ENCODE results near the gene CRKL.

The CRKL gene

DNA sequence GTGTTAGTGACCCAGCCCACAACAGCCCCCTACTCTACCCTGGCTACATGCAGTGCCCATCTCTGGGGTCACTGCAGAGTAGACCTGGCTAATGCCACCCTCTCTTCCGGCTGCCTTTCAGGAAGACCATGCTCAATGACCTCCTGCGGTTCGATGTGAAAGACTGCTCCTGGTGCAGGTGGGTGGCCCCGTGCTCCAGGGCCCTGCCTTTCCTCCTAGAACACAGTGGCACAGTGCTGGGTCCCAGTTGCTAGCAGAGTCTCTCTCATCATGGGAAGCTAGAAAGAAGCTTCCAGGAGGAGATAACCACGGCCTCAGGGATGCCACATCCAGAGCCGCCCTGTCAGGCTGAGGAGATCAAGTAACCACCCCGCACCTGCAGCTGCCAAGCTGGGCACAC is 68.5 kb downstream of the CRKL start:
- DNase-seq = no peak

DNA sequence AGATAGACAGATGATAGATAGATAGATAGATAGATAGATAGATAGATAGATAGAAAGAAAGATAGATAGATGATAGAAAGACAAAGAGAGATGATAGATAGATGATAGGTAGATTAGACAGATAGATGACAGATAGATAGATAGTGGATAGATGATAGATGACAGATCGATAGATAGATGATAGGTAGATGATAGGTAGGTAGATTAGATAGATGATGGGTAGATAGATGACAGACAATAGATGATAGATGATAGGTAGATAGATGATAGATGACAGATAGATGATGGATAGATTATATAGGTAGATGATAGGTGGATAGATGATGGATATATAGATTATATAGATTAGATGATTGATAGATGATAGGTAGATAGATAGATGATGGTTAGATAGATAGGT is 69.2 kb downstream of the CRKL start:
- no peak for DNase-seq

DNA sequence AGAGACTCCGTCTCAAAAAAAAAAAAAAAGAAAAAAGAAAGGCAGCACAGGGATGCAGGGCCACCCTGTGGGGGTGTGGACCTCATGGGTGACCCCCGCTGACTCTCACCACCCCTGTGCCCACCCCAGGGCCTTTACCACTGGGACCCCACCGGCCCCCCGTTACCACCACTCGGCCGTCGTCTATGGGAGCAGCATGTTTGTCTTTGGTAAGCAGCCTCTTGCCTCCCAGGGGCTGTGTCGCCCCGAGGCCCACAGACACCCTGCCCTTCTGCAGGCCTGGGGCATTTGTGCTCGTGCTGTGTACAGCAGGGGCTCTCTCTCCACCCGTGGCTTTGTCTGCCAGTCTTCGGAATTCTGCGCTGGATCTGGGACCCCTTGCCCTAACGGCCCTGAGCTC is 70.2 kb downstream of the CRKL start:
- DNase-seq = no peak

GRCh38 chr22:20988573-20989322 is 71.5 kb downstream of the CRKL start:
- no peak for DNase-seq

DNA sequence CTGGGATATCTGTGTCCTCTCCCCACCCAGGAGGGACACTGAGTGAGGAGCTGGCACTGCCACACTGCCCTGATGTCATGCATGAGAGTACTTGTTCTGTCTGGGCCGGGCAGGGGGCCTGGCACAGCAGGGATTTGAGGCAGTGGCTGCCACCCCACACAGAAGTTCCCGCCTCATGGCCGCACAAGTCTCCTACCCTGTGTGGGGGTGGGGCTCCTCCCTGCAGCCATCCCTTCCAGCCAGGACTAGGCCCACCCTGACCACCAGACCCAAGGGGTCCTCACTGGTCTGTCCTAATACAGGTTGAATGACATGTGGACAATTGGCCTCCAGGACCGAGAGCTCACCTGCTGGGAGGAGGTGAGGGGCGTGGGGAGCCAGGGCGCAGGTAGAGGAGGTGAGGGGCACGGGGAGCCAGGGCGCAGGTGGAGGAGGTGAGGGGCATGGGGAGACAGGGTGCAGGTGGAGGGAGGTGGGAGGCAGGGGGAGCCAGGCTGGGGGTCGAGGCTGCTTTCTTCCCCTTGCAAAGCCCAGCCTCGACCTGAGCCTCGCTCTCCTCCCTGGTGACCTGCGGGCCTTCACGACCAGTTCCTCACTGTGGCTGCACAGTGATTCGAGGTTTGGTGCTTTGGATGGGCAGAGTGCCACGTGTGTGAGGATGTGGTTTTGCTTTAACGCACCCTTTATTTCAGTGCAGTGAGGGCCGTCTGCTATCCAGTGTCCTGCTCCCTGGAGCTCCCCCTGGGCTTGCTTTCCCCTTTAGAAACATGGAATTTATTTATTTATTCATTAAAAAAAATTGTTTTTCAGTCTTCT is 72.3 kb downstream of the CRKL start:
- DNase-seq = no peak

DNA sequence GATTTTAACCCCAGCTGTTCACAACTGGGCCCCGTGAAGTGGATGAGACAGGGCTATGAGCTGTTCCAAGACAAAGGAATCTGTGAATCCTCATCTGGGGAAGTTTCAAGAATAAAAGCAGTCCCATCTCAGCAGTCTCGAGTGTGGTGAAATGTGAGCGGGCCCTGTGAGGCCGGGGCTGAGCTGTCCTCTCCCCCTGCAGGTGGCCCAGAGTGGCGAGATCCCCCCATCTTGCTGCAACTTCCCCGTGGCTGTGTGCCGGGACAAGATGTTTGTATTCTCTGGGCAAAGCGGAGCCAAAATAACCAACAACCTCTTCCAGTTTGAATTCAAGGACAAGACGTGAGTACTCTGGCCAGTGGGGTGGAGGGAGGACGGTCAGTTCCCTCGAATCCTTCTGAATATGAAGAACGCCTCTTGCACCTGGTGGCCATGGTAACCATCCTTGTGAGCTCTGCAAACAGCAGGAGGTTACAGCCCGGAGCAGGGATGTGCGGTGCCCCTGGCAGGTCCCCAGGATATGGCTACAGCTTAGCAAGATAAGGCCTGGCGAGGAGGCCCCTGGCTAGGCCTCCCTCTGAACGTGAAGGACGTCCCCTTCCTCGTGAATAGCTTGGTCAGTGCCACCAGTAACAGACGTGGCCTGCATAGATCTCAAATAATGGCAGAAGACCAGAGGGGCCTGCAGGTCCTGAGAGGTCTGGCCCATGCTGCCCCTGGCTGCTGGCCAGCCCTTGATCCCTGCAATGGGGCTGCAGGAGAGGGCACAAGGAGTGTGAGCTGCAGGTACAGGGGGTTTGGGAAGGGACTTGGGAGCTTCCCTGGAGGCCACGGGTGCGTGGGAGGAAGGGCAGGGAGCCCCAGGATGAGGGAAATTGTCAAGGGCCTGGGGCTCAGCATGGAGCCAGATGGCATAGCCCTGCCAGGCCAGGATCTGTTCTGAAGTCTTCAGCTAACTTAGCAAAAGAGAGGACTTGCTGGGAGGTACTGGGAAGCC is 73.3 kb downstream of the CRKL start:
- no peak for DNase-seq

- no peak for DNase-seq
Measured at GRCh38 chr22:20991252-20992055, 74.2 kb downstream of the CRKL start.

GRCh38 chr22:20992056-20992442 is 74.8 kb downstream of the CRKL start:
- DNase-seq = no peak

GRCh38 chr22:20992456-20993303 is 75.5 kb downstream of the CRKL start:
- no peak for DNase-seq

DNA sequence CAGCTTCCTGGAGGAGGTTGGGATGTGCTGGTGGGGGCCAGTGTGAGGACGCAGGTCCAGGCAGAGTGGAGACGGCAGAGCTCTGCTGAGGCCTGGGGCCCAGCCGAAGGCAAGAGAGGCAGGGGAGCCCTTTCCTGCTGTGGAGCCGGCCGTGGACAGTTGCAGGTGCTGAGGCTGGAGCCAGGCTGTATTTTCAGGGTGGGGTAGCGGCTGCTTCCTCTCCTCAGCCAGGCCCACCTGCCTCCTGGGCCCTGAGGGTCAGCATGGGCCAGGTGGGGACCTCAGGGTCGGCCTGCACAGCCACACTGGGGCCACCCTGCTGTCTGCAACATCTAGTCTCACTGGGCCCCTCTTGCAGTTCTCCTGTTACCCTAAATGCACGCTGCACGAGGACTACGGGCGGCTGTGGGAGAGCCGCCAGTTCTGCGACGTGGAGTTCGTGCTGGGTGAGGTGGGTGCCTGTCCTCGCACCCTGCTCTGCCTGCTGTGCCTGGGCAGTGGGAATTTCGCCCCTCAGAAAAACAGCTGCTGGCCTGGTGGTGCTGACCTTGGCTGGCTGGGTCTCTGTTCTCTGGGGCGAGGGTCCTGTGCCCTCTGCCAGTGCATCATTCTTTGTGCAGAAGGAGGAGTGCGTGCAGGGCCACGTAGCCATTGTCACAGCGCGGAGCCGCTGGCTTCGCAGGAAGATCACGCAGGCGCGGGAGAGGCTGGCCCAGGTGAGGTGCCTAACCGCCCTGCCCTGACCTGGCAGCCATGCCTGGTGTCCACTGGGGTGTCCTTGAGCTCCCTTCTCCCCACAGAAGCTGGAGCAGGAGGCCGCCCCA is 76.3 kb downstream of the CRKL start:
- no peak for DNase-seq

DNA sequence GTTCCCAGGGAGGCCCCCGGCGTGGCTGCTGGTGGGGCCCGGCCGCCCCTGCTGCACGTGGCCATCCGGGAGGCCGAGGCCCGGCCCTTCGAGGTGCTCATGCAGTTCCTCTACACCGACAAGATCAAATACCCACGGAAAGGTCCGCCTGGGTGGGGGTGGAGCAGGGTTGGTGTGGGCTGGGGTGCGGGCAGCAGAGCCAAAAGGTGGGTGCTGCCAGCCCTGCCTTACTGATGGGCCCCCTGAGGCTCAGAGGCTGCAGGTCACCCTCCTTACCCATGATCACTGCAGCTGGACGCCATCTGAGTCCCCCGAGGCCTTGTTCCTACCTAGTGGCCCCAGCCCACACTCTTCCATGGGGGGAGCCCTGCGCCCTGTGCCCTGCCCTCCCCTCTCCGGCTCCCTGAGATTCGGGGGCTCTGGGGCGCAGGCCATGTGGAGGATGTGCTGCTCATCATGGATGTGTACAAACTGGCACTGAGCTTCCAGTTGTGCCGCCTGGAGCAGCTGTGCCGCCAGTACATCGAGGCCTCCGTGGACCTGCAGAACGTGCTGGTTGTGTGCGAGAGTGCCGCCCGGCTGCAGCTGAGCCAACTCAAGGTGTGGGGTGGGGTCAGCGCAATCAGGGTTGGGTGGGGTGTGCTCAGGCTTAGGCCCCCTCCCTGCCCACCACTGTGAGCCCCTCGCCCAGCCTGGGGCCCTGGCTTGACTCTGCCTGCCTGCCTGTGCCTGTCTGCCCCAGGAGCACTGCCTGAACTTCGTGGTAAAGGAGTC is 77.1 kb downstream of the CRKL start:
- no peak for DNase-seq

- DNase-seq = no peak
Measured at GRCh38 chr22:20994902-20995241, 77.7 kb downstream of the CRKL start.

DNA sequence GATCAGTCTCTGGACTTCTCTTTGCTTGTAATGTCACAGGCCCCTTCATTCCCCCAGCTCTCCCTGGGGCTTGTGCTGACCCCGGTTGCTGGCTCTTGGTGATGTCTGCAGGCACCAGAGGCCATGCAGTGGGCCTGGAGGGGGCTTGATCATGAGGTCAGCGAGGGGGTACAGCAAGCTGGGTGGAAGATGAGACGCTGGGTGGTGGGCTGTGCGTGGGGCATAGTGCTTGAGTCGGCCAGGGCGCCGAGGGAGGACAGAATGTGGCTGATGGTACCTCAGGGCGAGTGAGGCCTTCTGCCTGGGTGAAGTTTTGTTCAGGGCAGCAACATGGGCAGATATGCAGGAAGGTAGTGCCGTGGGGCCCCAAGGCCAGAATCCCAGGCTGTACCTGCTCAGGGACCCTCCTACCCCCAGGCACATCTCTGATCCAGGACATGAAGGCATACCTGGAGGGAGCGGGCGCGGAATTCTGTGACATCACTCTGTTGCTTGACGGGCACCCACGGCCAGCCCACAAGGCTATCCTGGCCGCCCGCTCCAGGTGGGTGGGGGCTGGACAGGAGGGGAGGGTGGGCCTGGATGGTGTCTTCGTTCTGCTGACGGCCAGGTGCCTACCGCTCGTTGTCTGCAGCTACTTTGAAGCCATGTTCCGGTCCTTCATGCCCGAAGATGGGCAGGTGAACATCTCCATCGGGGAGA is 78.3 kb downstream of the CRKL start:
- no peak for DNase-seq

DNA sequence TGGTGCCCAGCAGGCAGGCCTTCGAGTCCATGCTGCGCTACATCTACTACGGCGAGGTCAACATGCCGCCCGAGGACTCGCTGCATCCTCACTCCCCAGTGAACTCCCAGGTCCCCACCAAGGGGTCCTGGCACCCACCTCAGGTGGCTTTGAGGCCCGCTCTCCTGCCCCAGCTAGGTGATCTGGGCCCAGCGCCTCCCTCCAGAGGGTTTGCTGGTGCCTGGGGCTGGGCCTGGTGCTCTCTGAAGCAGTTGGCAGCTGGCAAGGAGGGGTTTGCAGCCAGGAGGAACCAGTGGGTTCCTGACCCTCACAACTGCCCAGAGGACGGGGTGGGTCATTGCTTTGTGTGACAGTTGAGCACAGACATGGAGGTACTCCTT is 78.8 kb downstream of the CRKL start:
- no peak for DNase-seq

- no peak for DNase-seq
Measured at GRCh38 chr22:20996598-20997535, 79.7 kb downstream of the CRKL start.

- no peak for DNase-seq
Measured at GRCh38 chr22:20997536-20998257, 80.5 kb downstream of the CRKL start.
